GM10248 (cell line): ENCODE data around the gene SHE.

Experiments
- CTCF ChIA-PET: fragments of 300-600 bp; sonication (Branson Sonifier 250); formaldehyde crosslinking; extraction: SDS; loops from one replicate; lab custom pipeline; 2021; ENCODE audit warnings: antibody characterized with exemption; lab: Yijun Ruan, JAX
- POLR2A ChIA-PET: fragments of 350-650 bp; sonication (Branson Sonifier 250); formaldehyde crosslinking; extraction: SDS; loops from one replicate; lab custom pipeline; 2020; ENCODE audit warnings: antibody characterized with exemption; lab: Yijun Ruan, JAX
- DNase-seq: peaks from one replicate; pipeline ENCODE4 v3.0.0; 2012; ENCODE audit errors: extremely low spot score
- TF ChIP-seq, protein P1 (sequence below): IDR thresholded peaks from 2 replicates; pipeline ENCODE4 v1.5.1; 2012; ENCODE audit warnings: mild to moderate bottlenecking, low read depth; ENCODE audit errors: extremely low read depth, missing control alignments, control extremely low read depth

SHE gene

GRCh38 chr1:154485910-154486496 is 16.2 kb downstream of the SHE start:
- POLR2A ChIA-PET = interaction anchor here (0.9 kb wide), 1 partner anchor 61 kb away, joined by 3 read pairs; no protein-coding TSS in a partner anchor
- no peak for DNase-seq
- CTCF ChIA-PET = interaction anchor here (1.0 to 3.9 kb wide), 5 partner anchors 10 to 565 kb away, joined by 3 to 27 read pairs (median 5); partner anchors contain the start of gene ADAM15
- TF ChIP-seq, protein P1, sequence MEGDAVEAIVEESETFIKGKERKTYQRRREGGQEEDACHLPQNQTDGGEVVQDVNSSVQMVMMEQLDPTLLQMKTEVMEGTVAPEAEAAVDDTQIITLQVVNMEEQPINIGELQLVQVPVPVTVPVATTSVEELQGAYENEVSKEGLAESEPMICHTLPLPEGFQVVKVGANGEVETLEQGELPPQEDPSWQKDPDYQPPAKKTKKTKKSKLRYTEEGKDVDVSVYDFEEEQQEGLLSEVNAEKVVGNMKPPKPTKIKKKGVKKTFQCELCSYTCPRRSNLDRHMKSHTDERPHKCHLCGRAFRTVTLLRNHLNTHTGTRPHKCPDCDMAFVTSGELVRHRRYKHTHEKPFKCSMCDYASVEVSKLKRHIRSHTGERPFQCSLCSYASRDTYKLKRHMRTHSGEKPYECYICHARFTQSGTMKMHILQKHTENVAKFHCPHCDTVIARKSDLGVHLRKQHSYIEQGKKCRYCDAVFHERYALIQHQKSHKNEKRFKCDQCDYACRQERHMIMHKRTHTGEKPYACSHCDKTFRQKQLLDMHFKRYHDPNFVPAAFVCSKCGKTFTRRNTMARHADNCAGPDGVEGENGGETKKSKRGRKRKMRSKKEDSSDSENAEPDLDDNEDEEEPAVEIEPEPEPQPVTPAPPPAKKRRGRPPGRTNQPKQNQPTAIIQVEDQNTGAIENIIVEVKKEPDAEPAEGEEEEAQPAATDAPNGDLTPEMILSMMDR = no peak

- TF ChIP-seq, protein P1 = no peak
- ChIA-PET CTCF (interaction anchor here (1.1 to 11.7 kb wide), 3 partner anchors 11 to 66 kb away, joined by 4 to 369 read pairs (median 14); partner anchors contain the start of gene UBE2Q1), POLR2A (no interaction called here)
- DNase-seq = no peak
These were observed 17.1 kb downstream of the SHE start for GRCh38 chr1:154485106-154485505.

- no peak for DNase-seq
- POLR2A ChIA-PET = no interaction called here
- CTCF ChIA-PET = interaction anchor here (0.9 to 11.7 kb wide), 4 partner anchors 12 to 578 kb away, joined by 3 to 369 read pairs (median 9); partner anchors contain the start of gene UBE2Q1
- TF ChIP-seq, protein P1 = no peak
These were observed 18.0 kb downstream of the SHE start for GRCh38 chr1:154483941-154484803.

DNA sequence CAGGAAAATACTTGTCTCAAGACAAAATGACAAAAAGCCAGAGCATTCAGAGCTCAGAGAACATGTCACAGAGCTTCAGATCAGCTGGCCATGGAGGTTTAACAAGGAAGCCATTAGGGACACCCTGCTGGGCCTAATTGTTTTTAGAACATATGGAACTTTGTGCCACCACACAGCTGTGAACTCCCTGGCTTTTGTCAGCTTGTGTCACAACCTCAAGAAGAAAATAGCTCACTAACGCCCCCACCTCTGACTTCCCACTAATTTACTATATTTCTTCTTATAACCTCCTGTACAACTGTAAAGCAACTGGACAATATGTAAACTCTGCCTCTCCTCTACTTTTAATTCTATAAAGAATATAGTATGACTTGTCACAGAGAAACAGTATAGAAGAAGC is 21.2 kb downstream of the SHE start:
- no peak for DNase-seq
- ChIA-PET POLR2A (interaction anchor here (1.3 kb wide), 1 partner anchor 68 kb away, joined by 3 read pairs; no protein-coding TSS in a partner anchor), CTCF (interaction anchor here (0.7 to 11.7 kb wide), 33 partner anchors 8 to 604 kb away, joined by 3 to 369 read pairs (median 4); partner anchors contain the start of gene UBE2Q1)
- TF ChIP-seq, protein P1 = no peak

GRCh38 chr1:154479764-154480421 is 22.3 kb downstream of the SHE start:
- ChIA-PET CTCF (interaction anchor here (0.6 to 11.7 kb wide), 63 partner anchors 8 to 605 kb away, joined by 3 to 369 read pairs (median 4); partner anchors contain the start of genes AQP10, PMVK and UBE2Q1), POLR2A (interaction anchor here (0.5 to 0.6 kb wide), 2 partner anchors 93 to 154 kb away, joined by 3 read pairs; no protein-coding TSS in a partner anchor)
- TF ChIP-seq, protein P1 = peak; percentile 81
- peak; percentile 74 for DNase-seq
